Sciatic nerve (tissue), 2 donors: Measurements from ENCODE around the gene FBXL2. TPM values are rescaled to one million over a fixed set of nuclear protein-coding genes. Genes with fewer than 3 reads are reported as not detected.
"Not testable (repeated sequence)": the region's sequence is repeated elsewhere in the genome, so short reads cannot be mapped to it uniquely, and the experiment has no call there.

Source experiments
- ATAC-seq: fragments of 200-7000 bp; cut with Tn5 transposase; one replicate; pipeline ENCODE4 v1.9.1; 2020; ENCODE audit warnings: mild to moderate bottlenecking, moderate library complexity
- DNase-seq: peaks from one replicate; pipeline ENCODE4 v3.0.0-alpha.2; 2020; ENCODE audit warnings: low spot score
- intact Hi-C: fragments of 100-400 bp; cut with DNase I; formaldehyde crosslinking; loops from one replicate; pipeline ENCODE4 v1.14.2; 2022
- total RNA-seq: library from RNA; stranded (reverse); fragmentation: NEBNext Ultra II Directional; extraction: Animal tissue kit (Norgen Biotek cat#: 25700); gene quantifications from one replicate; pipeline ENCODE4 v1.2.1, GENCODE V29; 2021
- donor health status: DM: no; HTN: no; CAD: no.
- donor health status: DM: no; HTN: no; CAD: no.

FBXL2 gene
- total RNA-seq, 1 donor from 2014 or later: 22.4 TPM

DNA sequence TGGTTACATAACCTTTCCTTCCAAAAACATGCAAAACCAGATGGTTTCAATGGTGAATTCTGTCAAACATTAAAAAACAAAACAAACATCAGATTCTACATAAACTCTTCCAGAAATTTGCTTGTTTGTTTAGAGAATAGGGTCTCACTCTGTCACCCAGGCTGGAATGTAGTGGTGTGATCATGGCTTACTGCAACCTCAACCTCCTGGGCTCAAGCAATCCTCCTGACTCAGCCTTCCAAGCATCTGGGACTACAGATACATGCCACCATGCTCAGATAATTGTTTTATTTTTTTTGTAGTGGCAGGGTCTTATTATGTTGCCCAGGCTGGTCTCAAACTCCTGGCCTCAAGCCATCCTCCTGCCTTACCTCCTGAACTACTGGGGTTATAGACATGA, 36.1 kb downstream of the FBXL2 start:
- no peak for DNase-seq
- intact Hi-C loops: no loop called here
- ATAC-seq: no peak

DNA sequence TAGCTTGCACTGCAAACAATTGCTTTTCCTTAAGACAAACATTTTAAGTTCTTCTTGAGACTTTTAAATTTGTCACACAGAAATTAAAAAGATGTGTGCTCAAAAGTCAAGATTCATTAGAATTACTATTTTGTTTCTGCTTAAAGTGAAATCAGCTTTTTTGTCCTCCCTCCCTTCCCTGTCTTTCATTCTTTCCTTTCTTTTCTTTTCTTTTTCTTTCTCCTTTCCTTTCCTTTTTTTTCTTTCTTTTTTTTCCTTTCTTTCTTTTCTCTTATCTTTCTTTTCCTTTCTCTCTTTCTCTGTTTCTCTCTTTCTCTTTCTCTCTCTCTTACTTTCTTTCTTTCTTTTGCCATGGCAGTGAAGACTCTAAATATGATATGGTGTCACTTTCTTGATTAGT, 37.8 kb downstream of the FBXL2 start:
- no peak for DNase-seq
- intact Hi-C loops: no loop called here
- ATAC-seq: no peak

DNA sequence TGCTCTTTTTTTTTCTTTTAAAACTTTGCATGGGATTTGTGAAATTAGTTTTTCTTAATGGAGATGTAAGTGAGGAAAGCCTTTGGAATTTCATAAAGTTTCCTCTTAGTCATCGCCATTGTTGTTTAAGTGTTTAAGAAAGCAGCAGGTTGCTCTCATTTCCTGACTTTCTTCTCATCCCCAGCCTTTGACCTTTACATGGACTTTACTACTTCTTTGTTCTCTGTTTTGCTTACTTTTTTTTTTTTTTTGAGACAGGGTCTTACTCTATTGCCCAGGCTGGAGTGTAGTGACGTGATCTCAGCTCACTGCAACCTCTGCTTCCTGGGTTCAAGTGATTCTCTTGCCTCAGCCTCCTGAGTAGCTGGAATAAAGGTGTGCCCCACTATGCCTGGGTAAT, 38.6 kb downstream of the FBXL2 start:
- no peak for ATAC-seq
- intact Hi-C loops: no loop called here
- no peak for DNase-seq

DNA sequence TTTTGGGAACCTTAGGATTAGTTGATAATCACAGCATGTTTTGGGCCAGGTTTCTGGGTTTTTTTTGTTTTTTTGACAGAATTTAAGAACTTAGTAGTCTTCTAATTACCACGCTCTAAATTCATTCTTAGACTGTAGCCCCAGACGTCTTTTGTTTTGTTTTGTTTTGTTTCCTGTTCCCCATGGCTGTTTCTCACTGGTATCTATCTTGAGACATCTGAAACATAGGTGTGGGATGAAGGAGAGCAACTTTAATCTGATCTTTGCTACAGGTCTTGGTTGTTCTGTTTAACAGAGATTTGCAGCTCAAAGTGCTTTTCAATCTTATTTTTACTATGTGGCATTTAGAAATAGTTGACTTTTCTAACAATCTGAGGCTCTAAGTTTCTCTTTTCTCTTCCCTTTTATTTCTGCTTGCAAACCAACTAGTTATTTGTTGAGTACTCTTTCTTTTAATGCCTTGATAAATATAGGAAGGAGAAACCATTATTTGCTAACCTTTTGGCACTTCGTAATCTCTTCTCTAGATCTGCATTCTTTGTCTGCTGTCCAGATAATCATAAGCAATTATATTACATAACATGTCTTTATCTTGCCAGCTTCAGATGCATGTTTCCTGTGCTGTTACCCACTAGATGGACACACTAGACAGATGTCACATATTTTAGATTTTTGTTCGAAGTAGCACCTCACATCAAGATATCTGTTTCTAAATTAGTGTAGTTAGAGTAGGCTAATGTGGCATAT, 40.9 kb downstream of the FBXL2 start:
- DNase-seq: no peak
- intact Hi-C loops: no loop called here
- ATAC-seq: no peak

DNA sequence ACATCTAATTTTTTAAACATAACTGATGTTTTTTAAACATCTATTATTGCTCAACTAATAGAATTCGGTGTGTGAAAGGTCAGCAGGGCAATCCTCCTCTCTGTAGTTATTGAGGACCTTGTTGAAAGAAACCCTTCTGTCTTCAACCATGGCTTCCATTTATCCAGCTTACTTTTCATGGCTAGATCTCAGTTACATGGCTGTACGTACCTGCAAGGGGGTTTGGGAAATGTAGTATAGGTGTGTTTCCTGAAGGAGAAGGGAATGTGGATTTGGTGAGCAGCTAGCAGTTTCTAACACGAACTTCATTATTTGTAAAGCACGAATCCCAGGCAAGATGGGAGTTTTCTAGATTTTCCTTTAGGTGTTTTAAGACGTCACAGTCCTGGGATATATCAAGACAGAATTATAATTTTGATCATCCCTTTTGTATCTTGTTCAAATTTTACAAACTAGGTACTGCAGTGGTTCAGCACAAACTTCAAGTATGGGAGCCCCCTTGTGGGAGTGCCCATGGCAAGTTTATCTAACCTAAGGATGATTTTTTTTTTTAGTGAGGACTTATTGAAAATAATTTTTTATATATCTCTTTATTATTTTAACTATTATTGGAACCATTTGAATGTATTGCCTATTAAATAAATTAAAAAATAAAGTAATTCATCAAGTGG, 41.6 kb downstream of the FBXL2 start:
- no peak for ATAC-seq
- intact Hi-C loops: no loop called here
- no peak for DNase-seq

DNA sequence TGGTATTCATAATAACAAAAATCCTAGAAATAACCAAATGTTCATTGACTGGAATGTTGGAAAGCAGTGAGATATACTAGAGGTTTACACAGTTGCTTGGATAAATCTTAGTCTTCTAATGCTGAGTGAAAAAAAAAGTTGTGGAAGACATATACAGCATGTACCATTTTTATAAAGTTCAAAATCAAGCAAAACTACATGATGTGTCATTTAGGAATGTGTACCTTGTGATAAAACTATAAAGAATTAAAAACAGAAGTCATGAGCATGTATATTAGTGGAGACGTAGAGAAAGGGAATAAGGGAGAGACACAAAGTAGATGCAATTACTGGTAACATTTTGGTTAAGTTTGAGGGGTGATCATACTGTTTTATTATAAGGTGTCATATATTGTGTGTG, 45.2 kb downstream of the FBXL2 start:
- no peak for ATAC-seq
- no peak for DNase-seq
- intact Hi-C loops: no loop called here

DNA sequence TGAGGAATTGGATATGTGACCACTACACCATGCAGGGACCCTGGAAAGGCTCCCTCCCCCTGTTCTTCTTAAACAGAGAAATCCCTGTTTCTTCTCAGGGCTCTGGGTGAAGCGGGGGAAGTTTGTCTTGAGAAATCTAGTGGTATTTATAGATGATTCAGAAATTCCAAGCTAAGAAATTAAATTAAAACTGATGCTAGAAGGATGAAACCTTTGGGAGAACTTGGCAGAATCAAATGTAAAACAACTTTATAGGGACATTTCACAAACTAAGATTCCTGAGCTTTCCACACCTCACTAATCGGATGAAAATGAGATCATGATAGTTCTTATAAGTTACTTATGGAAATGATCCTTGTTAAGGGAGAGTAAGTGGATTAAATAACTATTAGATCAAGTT, 54.2 kb downstream of the FBXL2 start:
- intact Hi-C loops: no loop called here
- ATAC-seq (no peak), DNase-seq (no peak)

DNA sequence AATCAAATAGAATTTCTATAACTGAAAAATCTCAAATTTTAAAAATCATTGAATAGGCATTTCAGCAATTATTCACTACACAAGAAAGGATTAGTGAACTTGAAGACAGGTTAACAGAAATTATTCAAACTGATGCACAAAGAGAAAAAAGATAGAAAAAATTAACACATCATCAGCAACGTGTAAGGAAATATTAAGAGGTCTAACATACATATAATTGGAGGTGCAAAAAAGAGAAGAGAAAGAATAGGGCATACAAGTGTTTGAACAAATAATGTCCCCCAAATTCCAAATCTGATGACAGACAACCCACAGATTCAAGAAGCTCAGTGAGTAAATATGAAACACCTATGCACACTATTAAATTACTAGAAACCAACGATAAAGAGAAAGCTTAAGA, 57.1 kb downstream of the FBXL2 start:
- no peak for ATAC-seq
- no peak for DNase-seq
- intact Hi-C loops: no loop called here

DNA sequence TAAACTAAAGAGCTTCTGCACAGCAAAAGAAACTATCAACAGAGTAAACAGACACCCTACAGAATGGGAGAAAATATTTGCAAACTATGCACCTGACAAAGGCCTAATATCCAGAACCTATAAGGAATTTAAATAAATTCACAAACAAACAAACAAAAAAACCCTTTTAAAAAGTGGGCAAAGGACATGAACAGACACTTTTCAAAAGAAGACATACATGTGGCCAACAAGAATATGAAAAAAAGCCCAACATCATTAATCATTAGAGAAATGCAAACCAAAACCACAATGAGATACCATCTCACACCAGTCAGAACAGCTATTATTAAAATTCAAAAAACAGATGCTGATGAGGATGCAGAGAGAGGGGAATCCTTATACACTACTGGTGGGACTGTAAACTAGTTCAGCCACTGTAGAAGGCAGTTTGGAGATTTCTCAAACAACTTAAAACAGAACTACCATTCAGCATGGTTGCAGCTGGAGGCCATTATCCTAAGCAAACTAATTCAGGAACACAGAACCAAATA, 61.8 kb downstream of the FBXL2 start:
- DNase-seq, intact Hi-C loops, ATAC-seq: not testable (repeated sequence)

DNA sequence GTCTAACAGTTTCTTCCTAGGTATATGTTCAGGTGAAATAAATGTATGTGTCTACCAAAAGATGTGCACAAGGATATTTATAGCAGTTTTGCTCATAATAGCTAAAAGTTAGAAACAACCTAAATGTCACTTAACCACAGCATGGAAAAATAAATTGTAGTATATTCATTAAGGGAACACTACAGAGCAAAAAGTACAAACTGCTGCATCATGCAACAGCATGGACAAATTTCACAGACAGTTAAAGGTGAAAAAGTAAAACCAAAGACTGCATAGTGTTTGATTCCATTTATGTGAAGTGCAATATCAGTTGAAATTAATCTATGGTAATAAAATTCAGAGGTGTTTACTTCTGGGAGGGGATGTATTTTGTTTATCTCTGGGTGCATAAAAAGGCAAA, 62.5 kb downstream of the FBXL2 start:
- DNase-seq (no peak), ATAC-seq (no peak)
- intact Hi-C loops: no loop called here

DNA sequence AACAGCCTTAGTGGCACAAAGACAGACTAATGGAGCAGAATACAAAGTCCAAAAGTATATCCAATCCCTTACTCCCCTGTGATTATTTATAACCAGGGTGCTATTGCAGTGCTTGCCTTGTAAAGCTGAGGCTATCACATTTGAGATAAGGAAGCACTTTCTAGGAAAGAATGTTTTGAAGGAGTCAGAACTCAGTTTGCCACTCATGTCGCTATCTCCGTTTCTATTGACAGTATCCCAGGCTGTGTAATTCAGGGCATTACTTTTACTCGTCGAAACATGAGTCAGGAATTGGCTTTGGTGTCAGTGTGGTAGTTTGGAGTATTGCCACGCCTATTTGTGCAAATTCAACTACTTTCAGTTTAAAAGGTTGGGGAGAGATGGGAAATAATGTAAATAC, 78.4 kb downstream of the FBXL2 start:
- ATAC-seq: no peak
- intact Hi-C loops: no loop called here
- DNase-seq: no peak

DNA sequence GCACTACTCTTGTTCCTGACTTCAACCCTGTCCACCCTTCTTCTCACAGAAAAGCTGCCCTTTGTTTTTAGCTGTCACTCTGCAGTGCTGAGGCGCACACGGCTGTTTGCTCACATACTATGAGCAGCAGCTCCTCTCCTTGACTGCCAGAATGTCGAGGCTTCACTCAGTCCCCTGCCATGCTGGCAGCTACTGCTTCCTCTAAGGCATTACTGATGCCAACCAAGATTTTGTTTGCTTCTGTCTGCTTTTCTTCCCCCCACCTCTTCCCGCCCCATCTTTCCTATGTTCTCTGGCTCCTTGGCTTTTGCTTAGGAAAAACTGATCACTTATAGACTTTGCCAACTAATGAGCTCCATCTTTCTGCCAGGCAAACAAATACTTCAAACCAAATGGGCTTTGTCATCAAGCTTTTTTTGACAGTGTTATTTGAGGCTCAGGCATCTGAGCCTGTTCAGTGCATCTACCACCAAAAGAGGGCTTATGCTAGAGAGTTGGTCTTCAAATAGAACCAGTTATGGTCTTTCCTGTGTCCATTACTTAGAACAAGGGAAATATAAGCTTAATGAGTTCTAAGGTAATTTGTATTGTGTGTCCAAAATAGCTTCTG, 81.0 kb downstream of the FBXL2 start:
- intact Hi-C loops: no loop called here
- ATAC-seq: no peak
- no peak for DNase-seq

DNA sequence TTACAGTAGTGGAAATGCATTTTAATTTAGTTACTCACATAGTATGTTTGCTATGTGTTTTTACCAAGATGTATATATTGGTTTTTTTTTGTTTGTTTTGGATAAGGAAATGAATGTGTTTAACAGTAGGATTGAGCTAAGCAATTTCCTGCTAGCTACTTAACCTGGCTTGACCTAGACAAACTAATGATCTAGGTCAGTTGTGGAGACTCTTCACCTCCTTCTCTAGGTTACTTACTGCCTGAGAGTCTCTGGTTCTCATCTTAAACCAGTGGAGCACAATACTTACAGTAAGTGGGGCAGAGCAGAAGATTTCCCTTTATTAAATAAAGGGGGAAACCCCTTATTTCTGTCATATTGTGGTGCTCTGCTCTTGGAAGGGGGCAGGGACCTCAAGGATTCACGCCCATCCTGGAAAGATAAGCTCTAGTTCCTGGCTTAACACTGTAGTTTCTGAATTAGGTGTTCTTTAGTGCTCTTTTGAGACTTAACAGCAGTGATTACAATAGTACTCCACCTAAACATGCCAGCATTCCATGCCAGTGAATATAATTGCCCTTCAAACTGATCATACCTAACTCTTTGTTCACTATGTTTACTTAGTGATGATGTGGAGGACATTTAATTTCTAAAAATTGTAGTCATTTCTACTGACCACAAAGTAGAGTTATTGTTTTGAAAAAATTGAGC, 83.0 kb downstream of the FBXL2 start:
- ATAC-seq: no peak
- intact Hi-C loops: no loop called here
- DNase-seq: no peak

DNA sequence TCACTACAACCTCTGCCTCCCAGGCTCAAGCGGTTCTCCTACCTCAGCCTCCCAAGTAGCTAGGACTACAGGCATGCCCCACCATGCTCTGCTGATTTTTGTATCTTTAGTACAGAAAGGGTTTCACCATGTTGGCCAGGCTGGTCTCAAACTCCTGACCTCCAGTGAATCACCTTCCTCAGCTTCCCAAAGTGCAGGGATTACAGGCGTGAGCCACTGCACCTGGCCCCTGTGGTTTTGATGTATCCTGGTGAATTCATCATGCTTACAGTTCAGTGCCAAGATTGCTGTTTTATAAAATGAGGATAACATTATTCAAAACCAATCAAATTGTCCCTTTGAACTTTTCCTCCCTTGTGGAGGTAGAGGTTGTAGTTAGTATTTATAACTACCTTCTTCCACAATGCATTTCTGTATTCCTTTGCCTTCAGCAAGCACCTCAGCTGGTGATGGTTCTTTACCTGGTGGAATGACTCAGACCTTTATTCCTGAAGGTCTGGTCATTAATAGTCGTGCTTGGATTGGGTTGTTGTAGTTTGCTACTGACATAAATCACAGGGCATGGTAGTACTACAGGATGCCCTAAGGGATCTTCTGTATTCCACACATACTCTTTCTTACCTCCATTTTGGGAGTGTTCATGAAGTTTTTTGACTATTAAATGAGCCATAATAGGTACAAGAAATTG, 86.0 kb downstream of the FBXL2 start:
- DNase-seq (no peak), ATAC-seq (no peak)
- intact Hi-C loops: no loop called here

DNA sequence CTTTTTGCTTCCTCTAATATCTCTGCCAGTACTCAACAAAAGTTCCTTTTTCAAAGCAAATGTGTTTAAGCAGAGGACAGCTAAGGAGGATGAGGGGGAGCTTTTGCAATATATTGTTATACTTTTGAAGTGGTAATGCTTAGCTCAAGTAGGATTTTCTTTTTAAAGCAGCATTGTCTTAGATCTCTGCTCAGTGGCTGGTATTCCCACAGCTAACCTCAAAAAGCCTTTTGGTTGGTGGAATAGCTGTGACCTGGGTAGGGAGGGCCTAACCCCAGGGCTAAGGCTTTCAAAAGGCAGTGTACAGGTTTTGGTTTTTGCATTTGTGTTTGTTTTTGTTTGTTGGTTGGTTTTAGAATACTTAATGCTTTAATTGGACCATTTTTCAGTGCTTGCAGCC, 86.8 kb downstream of the FBXL2 start:
- DNase-seq (no peak), ATAC-seq (no peak)
- intact Hi-C loops: no loop called here

DNA sequence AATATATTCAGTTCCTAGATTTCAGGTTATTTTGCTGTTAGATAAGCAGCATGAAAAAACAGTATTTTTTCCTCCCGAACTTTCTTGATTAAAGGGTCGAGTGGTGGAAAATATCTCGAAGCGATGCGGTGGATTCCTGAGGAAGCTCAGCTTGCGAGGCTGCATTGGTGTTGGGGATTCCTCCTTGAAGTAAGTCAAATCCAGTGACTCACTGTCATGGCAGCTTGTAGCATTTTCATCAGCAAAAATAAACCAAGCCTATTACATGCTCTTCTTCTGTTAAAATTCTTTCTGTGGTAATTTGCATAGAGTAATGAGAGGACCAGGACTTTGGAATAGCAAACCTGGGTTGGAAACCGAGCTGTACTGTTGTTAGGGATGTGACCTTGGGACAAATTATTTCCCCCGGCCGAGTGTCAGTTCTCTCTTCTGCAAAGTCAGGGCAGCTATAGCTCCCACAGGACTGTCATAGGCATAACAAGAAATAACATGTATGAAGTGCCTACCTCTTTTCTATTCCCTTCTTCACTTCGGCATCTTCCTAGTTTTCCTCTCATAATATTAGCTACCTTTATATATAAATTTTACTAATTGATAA, 87.4 kb downstream of the FBXL2 start:
- DNase-seq: no peak
- intact Hi-C loops: no loop called here
- no peak for ATAC-seq

DNA sequence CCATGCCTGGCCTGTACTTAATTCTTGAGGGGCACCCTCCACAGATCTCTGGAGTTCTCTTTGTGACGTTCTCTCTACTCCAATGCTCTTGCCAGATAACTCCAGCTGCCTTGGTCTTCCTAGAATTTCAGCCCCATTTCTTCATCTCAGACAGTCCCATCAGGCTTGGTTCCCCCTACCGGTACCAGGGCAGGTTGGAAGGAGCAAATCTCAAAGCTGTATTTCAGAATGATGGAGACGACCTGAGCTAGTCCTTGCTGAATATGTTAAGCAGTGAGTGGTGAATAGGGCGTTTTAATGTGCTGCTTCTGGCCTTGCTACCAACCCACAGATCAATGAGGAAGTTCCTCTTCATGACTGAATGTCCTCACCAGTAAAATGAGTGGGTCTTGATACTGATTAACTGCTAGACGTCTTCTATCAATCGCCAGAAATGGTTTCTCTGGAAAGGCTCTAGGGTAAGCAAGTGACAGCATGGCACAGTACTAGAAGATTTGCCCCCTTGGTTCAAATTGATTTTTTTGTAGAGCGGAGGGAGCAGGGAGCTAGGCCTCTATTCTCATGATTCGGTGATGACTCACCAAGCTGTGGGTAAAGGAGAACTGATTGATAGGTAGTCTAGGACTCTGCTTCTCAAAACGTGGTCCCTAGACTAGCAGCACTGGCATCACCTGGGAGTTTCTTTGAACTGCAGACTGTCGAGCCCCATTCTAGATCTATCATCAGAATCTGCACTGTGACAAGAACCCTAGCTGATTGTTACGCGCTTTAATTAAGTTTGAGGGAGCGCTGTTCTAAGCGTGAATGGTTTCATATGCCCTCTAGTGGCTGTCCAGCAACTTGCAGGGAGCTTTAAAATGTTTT, 95.2 kb downstream of the FBXL2 start:
- ATAC-seq: peak; percentile 71
- intact Hi-C loops: no loop called here
- DNase-seq: no peak

DNA sequence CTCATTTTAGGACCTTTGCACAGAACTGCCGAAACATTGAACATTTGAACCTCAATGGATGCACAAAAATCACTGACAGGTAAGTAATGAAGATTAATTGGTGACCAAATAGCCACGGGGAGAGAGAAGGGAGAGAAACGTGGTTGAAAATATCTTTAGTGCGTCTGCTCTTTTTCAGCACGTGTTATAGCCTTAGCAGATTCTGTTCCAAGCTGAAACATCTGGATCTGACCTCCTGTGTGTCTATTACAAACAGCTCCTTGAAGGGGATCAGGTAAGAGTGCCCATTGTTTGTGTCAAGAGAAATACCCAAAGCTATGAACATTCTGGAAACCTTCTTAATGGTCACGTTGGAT, 95.8 kb downstream of the FBXL2 start:
- no peak for ATAC-seq
- intact Hi-C loops: no loop called here
- DNase-seq: no peak
